ENCODE results near the gene ALDOB. TPM values are rescaled to one million over a fixed set of nuclear protein-coding genes. Genes with fewer than 3 reads are reported as not detected.

Gene ALDOB
- total RNA-seq, 1 experiment from 2014 or later: not detected

DNA sequence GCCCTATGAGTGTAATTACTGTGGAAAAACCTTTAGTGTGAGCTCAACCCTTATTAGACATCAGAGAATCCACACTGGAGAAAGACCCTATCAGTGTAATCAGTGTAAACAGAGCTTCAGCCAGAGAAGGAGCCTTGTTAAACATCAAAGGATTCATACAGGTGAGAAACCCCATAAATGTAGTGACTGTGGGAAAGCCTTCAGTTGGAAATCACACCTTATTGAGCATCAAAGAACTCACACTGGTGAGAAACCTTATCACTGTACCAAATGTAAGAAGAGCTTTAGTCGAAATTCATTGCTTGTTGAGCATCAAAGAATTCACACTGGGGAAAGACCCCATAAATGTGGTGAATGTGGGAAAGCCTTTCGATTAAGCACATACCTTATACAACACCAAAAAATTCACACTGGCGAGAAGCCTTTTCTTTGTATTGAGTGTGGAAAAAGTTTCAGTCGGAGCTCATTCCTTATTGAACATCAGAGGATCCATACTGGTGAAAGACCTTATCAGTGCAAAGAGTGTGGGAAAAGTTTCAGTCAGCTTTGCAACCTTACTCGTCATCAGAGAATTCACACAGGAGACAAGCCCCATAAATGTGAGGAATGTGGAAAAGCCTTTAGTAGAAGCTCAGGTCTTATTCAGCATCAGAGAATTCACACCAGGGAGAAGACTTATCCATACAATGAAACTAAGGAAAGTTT lies 27.0 kb downstream of the ALDOB start:
- H3K4me1 Mint-ChIP-seq: no peaks in the 10 kb centered on the region
- no CpG with 5 or more reads among the region's 5 CpGs for WGBS (ENCODE audit: extremely low coverage, insufficient read length, low lambda C conversion rate)
- H3K27me3 Mint-ChIP-seq (ENCODE audit: low read depth): no peaks in the 10 kb centered on the region; the same call in none of the 2 replicates

More for the DNA sequence above, 27.0 kb downstream of the ALDOB start:
- no peak overlapping the region for H3K4me3 Mint-ChIP-seq
- Histone ChIP-seq H3K56ac (ENCODE audit: insufficient read length, low read depth, low read length) (no peak overlapping the region), H3K23me2 (ENCODE audit: insufficient read length, low read depth, low read length, poor library complexity, severe bottlenecking) (no peaks in the 10 kb centered on the region), H3K23ac (ENCODE audit: insufficient read length, low read depth, low read length) (no peak overlapping the region), H3K4me2 (ENCODE audit: insufficient read depth, insufficient read length, low read length) (no peak overlapping the region), H3K79me2 (ENCODE audit: insufficient read depth, low read length) (no peaks in the 10 kb centered on the region), H3K4ac (ENCODE audit: low read depth, low read length) (no peak overlapping the region), H2BK12ac (ENCODE audit: insufficient read length, low read depth, low read length) (no peak overlapping the region), H4K91ac (ENCODE audit: insufficient read length, low read depth, low read length) (no peak overlapping the region), H3K27ac (ENCODE audit: insufficient read length, low read depth, low read length) (no peak overlapping the region), H2BK5ac (ENCODE audit: insufficient read length, low read length) (no peak overlapping the region), H3K18ac (ENCODE audit: insufficient read length, low read depth, low read length) (no peak overlapping the region), H2AK5ac (ENCODE audit: insufficient read length, low read length) (no peak overlapping the region), H3K9me3 (ENCODE audit: control insufficient read depth, low read depth, low read length) (peaks cover 44% of the 10 kb centered on the region), H3K79me1 (ENCODE audit: insufficient read depth, low read depth, low read length, poor library complexity, severe bottlenecking) (no peaks in the 10 kb centered on the region), H3K27me3 (ENCODE audit: insufficient read depth, low read length) (no peaks in the 10 kb centered on the region), H2BK120ac (ENCODE audit: low read depth, low read length, poor library complexity, severe bottlenecking) (no peak overlapping the region), H4K5ac (ENCODE audit: insufficient read length, low read depth, low read length) (no peak overlapping the region), H2BK15ac (ENCODE audit: low read depth, low read length) (no peak overlapping the region), H4K8ac (replicated peaks; ENCODE audit: insufficient read length, low read depth, low read length) (no peak overlapping the region), H3K14ac (ENCODE audit: insufficient read depth, low read length) (no peak overlapping the region), H4K20me1 (ENCODE audit: control insufficient read depth, insufficient read depth, insufficient read length) (no peaks in the 10 kb centered on the region), H3K9ac (ENCODE audit: extremely low read depth, insufficient read length, low read length) (no peak overlapping the region), H3T11ph (ENCODE audit: low read length) (no peak overlapping the region), H3K4me1 (ENCODE audit: insufficient read depth, low read length) (no peaks in the 10 kb centered on the region), H2BK20ac (ENCODE audit: low read depth, low read length, poor library complexity, severe bottlenecking) (no peak overlapping the region), H2AFZ (ENCODE audit: low read length) (no peak overlapping the region)
- TF ChIP-seq, protein P1, sequence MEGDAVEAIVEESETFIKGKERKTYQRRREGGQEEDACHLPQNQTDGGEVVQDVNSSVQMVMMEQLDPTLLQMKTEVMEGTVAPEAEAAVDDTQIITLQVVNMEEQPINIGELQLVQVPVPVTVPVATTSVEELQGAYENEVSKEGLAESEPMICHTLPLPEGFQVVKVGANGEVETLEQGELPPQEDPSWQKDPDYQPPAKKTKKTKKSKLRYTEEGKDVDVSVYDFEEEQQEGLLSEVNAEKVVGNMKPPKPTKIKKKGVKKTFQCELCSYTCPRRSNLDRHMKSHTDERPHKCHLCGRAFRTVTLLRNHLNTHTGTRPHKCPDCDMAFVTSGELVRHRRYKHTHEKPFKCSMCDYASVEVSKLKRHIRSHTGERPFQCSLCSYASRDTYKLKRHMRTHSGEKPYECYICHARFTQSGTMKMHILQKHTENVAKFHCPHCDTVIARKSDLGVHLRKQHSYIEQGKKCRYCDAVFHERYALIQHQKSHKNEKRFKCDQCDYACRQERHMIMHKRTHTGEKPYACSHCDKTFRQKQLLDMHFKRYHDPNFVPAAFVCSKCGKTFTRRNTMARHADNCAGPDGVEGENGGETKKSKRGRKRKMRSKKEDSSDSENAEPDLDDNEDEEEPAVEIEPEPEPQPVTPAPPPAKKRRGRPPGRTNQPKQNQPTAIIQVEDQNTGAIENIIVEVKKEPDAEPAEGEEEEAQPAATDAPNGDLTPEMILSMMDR (conservative IDR thresholded peaks at IDR 0.05): no peak
- H3K9me3 Mint-ChIP-seq: peaks cover 76 to 80% of the 10 kb centered on the region in 2 experiments
- peaks cover 76 to 88% (median 80%) of the 10 kb centered on the region in 3 experiments for H3K36me3 Mint-ChIP-seq (ENCODE audit: insufficient read depth in 1 of 3, low read depth in 3 of 3)
- H3K27ac Mint-ChIP-seq: no peak overlapping the region
- DNase-seq: no peak
